Mesothelial cell of epicardium (in vitro differentiated cells): ENCODE results near the gene APOBEC3A. TPM values are rescaled to one million over a fixed set of nuclear protein-coding genes. Genes with fewer than 3 reads are reported as not detected.

Experiments
- DNase-seq, 2 experiments: peaks; one replicate each; pipeline ENCODE4 v3.0.0; 2021; ENCODE audit warnings: low spot score in 2 of 2; ENCODE audit not compliant: unreplicated experiment in 2 of 2
- H3K27ac Mint-ChIP-seq: 2 replicates; pipeline ENCODE4 v1.8.0; 2021; ENCODE audit warnings: mixed read lengths
- H3K27me3 Mint-ChIP-seq: 2 replicates; pipeline ENCODE4 v1.8.0; 2021; ENCODE audit warnings: low read depth, mixed read lengths
- H3K36me3 Mint-ChIP-seq: 2 replicates; pipeline ENCODE4 v1.8.0; 2021; ENCODE audit warnings: mixed read lengths
- H3K4me1 Mint-ChIP-seq: 2 replicates; pipeline ENCODE4 v1.8.0; 2021; ENCODE audit warnings: mixed read lengths
- H3K4me3 Mint-ChIP-seq: 2 replicates; pipeline ENCODE4 v1.8.0; 2021; ENCODE audit warnings: mild to moderate bottlenecking, moderate library complexity, mixed read lengths
- H3K9me3 Mint-ChIP-seq: 2 replicates; pipeline ENCODE4 v1.8.0; 2021; ENCODE audit warnings: mixed read lengths
- total RNA-seq: library from RNA; stranded (reverse); gene quantifications from 3 replicates; pipeline ENCODE4 v1.2.1, GENCODE V29; 2021
- TF ChIP-seq, protein P1 (sequence below): fragments of 200-600 bp; sonication (generic); IDR thresholded peaks from one replicate; pipeline ENCODE4 v1.5.0; 2021; ENCODE audit warnings: antibody characterized with exemption; ENCODE audit not compliant: unreplicated experiment

APOBEC3A gene
- total RNA-seq, 1 donor from 2014 or later: not detected

DNA sequence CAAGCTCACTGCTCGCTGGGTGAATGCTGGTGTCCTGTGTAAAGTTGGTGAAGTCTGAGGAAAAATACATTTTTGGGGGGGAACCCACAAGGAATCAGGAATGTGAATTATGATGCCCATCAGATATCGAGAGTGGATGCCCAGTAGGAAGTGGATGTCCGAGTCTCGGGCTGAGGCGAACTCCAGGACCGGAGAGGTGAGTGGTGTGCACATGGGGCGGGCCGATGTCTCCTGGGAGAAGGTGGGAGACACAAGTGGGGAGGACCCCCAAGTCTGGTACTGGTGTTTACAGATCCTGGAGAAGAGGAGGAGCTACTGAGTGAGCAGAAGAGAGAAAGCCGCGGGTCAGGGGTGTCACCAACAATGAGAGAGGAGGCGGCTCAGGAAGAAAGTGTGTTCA is 19.2 kb upstream of the APOBEC3A start:
- H3K27me3 Mint-ChIP-seq: peaks cover 1% of the 10 kb centered on the region
- H3K36me3 Mint-ChIP-seq: no peaks in the 10 kb centered on the region
- TF ChIP-seq, protein P1, sequence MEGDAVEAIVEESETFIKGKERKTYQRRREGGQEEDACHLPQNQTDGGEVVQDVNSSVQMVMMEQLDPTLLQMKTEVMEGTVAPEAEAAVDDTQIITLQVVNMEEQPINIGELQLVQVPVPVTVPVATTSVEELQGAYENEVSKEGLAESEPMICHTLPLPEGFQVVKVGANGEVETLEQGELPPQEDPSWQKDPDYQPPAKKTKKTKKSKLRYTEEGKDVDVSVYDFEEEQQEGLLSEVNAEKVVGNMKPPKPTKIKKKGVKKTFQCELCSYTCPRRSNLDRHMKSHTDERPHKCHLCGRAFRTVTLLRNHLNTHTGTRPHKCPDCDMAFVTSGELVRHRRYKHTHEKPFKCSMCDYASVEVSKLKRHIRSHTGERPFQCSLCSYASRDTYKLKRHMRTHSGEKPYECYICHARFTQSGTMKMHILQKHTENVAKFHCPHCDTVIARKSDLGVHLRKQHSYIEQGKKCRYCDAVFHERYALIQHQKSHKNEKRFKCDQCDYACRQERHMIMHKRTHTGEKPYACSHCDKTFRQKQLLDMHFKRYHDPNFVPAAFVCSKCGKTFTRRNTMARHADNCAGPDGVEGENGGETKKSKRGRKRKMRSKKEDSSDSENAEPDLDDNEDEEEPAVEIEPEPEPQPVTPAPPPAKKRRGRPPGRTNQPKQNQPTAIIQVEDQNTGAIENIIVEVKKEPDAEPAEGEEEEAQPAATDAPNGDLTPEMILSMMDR: no peak
- no peak for DNase-seq
- no peaks in the 10 kb centered on the region for H3K9me3 Mint-ChIP-seq
- no peak overlapping the region for H3K27ac Mint-ChIP-seq
- H3K4me1 Mint-ChIP-seq: peaks cover 12% of the 10 kb centered on the region
- no peak overlapping the region for H3K4me3 Mint-ChIP-seq

DNA sequence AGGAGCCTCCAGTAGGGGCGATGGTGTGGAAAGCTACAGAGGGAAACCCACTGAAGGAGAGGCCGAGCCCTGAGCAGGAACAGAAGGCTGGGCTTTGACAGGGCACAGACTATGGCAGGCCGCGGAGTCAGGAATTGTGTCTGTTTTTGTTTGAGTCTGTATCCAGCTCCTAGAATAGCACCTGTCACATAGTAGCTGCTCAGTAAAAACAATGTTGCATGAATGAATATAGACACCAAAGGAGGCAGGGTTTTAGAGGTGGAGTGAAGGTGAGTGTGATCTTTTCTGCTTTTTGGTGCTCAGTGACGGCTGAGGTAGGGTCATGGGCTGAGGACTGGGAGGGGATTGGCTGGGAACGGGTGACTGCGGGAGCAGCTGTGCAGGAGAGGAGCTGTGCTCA is 18.5 kb upstream of the APOBEC3A start:
- no peak for DNase-seq
- H3K9me3 Mint-ChIP-seq: no peaks in the 10 kb centered on the region
- no peak overlapping the region for H3K4me3 Mint-ChIP-seq
- no peak overlapping the region for H3K27ac Mint-ChIP-seq
- peaks cover 11% of the 10 kb centered on the region for H3K4me1 Mint-ChIP-seq
- no peaks in the 10 kb centered on the region for H3K36me3 Mint-ChIP-seq
- TF ChIP-seq, protein P1: no peak
- peaks cover 4% of the 10 kb centered on the region for H3K27me3 Mint-ChIP-seq

DNA sequence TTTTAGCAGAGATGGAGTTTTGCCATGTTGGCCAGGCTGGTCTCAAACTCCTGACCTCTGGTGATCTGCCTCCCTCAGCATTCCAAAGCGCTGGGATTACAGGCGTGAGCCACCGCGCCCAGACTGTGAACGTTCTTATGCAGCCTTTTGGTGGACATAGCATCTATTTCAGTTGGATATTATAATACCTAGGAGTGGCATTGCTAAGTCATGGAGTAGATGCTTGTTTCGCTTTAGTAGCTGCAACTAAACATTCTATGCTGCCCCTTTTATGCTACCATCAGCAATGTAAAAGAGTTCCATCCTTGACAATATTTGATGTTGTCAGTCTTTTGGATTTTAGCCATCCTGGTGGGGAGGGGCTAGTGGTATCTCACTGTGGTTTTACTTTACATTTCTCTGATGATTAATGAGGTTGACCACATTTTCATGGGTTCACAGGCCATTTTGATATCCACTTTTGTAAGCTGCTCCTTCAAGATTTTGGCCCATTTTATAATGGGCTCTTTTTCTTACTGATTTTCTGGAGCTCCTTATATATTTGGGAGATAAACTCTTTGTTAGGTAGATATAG is 16.5 kb upstream of the APOBEC3A start:
- Mint-ChIP-seq H3K27me3 (peaks cover 3% of the 10 kb centered on the region), H3K4me3 (no peak overlapping the region), H3K27ac (no peak overlapping the region), H3K9me3 (no peaks in the 10 kb centered on the region), H3K36me3 (no peaks in the 10 kb centered on the region), H3K4me1 (peaks cover 15% of the 10 kb centered on the region)
- TF ChIP-seq, protein P1: no peak
- no peak for DNase-seq

DNA sequence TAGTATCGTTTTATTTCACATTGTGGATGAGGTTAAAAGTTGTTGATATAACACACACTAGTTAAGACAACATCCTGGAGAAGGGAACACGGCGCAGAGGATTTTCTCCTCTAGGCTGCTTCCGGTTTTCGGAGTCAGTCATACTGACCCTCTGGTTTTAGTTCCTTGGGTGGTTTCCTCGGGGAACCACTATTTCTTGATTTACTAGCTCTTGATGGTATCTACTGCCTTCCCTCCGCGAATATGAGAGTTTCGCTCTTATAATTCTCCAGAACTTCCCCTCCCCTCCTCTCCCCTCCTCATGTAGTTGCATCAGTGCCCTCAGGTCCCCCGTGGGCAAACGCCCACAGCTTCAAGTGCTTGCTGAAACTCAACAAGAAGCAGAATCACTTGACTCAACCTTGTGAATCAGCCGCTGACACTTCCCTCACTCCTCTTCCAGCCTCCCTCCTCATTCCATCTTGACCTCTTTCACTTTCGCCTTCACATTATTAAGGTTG is 15.9 kb upstream of the APOBEC3A start:
- H3K9me3 Mint-ChIP-seq: no peaks in the 10 kb centered on the region
- H3K27ac Mint-ChIP-seq: no peak overlapping the region
- H3K4me3 Mint-ChIP-seq: no peak overlapping the region
- no peak for DNase-seq
- H3K36me3 Mint-ChIP-seq: no peaks in the 10 kb centered on the region
- peaks cover 3% of the 10 kb centered on the region for H3K27me3 Mint-ChIP-seq
- TF ChIP-seq, protein P1: no peak
- H3K4me1 Mint-ChIP-seq: peaks cover 21% of the 10 kb centered on the region

DNA sequence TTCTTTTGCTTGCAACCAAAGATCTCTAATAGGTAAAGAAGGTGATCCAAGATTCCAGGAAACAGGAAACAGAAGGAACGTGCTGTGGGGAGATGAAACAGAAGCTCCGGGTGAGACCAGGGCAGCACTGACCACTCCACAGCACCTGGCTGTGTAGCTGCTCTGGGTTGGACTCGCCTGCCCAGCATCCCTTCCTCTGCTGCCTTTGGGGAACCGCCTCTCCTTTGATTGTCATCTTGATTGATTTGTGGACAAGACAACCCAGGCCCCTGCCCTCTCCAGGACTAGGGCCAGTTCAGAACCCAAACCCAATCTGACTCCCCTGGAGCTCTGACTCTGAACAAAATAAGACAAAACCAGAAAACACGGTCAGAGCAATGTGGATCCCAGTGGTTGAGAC is 14.7 kb upstream of the APOBEC3A start:
- Mint-ChIP-seq H3K4me3 (no peak overlapping the region), H3K9me3 (no peaks in the 10 kb centered on the region), H3K4me1 (peaks cover 31% of the 10 kb centered on the region), H3K36me3 (no peaks in the 10 kb centered on the region), H3K27ac (no peak overlapping the region), H3K27me3 (peaks cover 3% of the 10 kb centered on the region)
- TF ChIP-seq, protein P1: no peak
- DNase-seq: no peak
